C4-2B (cell line): ENCODE data around the gene C10orf105.

Experiments
- CTCF ChIP-seq: fragments of 450-650 bp; conservative IDR thresholded peaks from 2 replicates; pipeline ENCODE4 v1.5.1; 2017; ENCODE audit warnings: mild to moderate bottlenecking
- ZFX ChIP-seq: fragments of 450-650 bp; IDR thresholded peaks from 2 replicates; pipeline ENCODE4 v1.6.1; 2017

- no peak for TF ChIP-seq CTCF
- TF ChIP-seq ZFX, result no peak
Measured at GRCh38 chr10:71740069-71740653, 20.6 kb upstream of the C10orf105 start.
